KMS-11 (cell line): ENCODE measurements around the gene ACAP3.

ENCODE experiments used
- H2AFZ ChIP-seq: fragments of 200-600 bp; sonication (generic); 2 replicates; pipeline ENCODE4 v1.6.1; 2016; ENCODE audit warnings: antibody characterized with exemption, mixed run types, low read depth
- H3K27ac ChIP-seq: fragments of 200-600 bp; sonication (generic); 2 replicates; pipeline ENCODE4 v1.6.1; 2016; ENCODE audit warnings: mild to moderate bottlenecking, mixed run types
- H3K27me3 ChIP-seq: fragments of 200-600 bp; sonication (generic); 2 replicates; pipeline ENCODE4 v1.6.1; 2017; ENCODE audit warnings: mild to moderate bottlenecking, low read depth, mixed run types, moderate library complexity; ENCODE audit not compliant: insufficient read depth
- H3K36me3 ChIP-seq: fragments of 200-600 bp; sonication (generic); 2 replicates; pipeline ENCODE4 v1.6.1; 2017; ENCODE audit warnings: mild to moderate bottlenecking, mixed run types; ENCODE audit not compliant: insufficient read depth
- H3K4me1 ChIP-seq: fragments of 200-600 bp; sonication (generic); 2 replicates; pipeline ENCODE4 v1.6.1; 2016; ENCODE audit warnings: mild to moderate bottlenecking, low read depth, mixed run types; ENCODE audit not compliant: poor library complexity, severe bottlenecking
- H3K4me2 ChIP-seq: fragments of 200-600 bp; sonication (generic); 2 replicates; pipeline ENCODE4 v1.7.0; 2016; ENCODE audit warnings: mild to moderate bottlenecking, mixed run types
- H3K4me3 ChIP-seq: fragments of 200-600 bp; sonication (generic); IDR thresholded peaks from 2 replicates; pipeline ENCODE4 v1.6.1; 2017; ENCODE audit warnings: low read depth, low read length, mixed read lengths; ENCODE audit not compliant: insufficient read depth
- H3K79me2 ChIP-seq: fragments of 200-600 bp; sonication (generic); 2 replicates; pipeline ENCODE4 v1.6.1; 2016; ENCODE audit warnings: low read depth, mixed run types; ENCODE audit not compliant: insufficient read depth
- H3K9ac ChIP-seq: fragments of 200-600 bp; sonication (generic); 2 replicates; pipeline ENCODE4 v1.6.1; 2016; ENCODE audit warnings: mild to moderate bottlenecking, mixed run types
- H4K20me1 ChIP-seq: fragments of 200-600 bp; sonication (generic); 2 replicates; pipeline ENCODE4 v1.6.1; 2016; ENCODE audit warnings: mild to moderate bottlenecking, mixed run types; ENCODE audit not compliant: insufficient read depth
- TF ChIP-seq, protein P1 (sequence below): fragments of 200-600 bp; sonication (generic); conservative IDR thresholded peaks from 2 replicates; pipeline ENCODE4 v1.6.1; 2017; ENCODE audit warnings: low read depth, mild to moderate bottlenecking, antibody characterized with exemption, low read length, moderate library complexity, mixed read lengths

The ACAP3 gene

DNA sequence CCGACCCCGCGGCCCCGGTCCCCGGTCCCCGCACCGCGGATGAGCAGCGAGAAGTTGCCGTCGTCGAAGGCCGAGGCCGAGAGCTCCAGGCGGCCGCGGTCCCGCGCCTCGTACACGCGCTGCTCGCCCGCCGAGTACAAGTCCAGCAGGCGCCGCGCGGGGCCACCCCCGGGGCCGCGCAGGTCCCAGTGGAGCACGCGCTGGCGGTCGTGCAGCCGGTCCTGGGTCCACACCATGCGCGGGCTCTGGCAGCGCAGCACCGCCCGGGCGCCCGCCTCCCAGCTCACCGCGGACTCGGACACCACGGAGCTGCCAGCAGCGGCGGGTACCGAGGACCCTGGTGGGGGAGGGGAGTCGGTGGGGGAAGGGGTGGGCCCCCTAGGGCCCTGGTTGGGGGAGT, 47.7 kb upstream of the ACAP3 start:
- H2AFZ ChIP-seq = no peak overlapping the region
- no peak overlapping the region for H3K9ac ChIP-seq
- no peaks in the 10 kb centered on the region for H4K20me1 ChIP-seq
- no peak overlapping the region for H3K27ac ChIP-seq
- no peak overlapping the region for H3K4me2 ChIP-seq
- TF ChIP-seq, protein P1, sequence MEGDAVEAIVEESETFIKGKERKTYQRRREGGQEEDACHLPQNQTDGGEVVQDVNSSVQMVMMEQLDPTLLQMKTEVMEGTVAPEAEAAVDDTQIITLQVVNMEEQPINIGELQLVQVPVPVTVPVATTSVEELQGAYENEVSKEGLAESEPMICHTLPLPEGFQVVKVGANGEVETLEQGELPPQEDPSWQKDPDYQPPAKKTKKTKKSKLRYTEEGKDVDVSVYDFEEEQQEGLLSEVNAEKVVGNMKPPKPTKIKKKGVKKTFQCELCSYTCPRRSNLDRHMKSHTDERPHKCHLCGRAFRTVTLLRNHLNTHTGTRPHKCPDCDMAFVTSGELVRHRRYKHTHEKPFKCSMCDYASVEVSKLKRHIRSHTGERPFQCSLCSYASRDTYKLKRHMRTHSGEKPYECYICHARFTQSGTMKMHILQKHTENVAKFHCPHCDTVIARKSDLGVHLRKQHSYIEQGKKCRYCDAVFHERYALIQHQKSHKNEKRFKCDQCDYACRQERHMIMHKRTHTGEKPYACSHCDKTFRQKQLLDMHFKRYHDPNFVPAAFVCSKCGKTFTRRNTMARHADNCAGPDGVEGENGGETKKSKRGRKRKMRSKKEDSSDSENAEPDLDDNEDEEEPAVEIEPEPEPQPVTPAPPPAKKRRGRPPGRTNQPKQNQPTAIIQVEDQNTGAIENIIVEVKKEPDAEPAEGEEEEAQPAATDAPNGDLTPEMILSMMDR = no peak
- H3K79me2 ChIP-seq = no peaks in the 10 kb centered on the region
- no peaks in the 10 kb centered on the region for H3K36me3 ChIP-seq
- peaks cover 18% of the 10 kb centered on the region for H3K4me1 ChIP-seq
- H3K4me3 ChIP-seq = no peak overlapping the region
- no peaks in the 10 kb centered on the region; the same call in 1 of the 2 replicates for H3K27me3 ChIP-seq

DNA sequence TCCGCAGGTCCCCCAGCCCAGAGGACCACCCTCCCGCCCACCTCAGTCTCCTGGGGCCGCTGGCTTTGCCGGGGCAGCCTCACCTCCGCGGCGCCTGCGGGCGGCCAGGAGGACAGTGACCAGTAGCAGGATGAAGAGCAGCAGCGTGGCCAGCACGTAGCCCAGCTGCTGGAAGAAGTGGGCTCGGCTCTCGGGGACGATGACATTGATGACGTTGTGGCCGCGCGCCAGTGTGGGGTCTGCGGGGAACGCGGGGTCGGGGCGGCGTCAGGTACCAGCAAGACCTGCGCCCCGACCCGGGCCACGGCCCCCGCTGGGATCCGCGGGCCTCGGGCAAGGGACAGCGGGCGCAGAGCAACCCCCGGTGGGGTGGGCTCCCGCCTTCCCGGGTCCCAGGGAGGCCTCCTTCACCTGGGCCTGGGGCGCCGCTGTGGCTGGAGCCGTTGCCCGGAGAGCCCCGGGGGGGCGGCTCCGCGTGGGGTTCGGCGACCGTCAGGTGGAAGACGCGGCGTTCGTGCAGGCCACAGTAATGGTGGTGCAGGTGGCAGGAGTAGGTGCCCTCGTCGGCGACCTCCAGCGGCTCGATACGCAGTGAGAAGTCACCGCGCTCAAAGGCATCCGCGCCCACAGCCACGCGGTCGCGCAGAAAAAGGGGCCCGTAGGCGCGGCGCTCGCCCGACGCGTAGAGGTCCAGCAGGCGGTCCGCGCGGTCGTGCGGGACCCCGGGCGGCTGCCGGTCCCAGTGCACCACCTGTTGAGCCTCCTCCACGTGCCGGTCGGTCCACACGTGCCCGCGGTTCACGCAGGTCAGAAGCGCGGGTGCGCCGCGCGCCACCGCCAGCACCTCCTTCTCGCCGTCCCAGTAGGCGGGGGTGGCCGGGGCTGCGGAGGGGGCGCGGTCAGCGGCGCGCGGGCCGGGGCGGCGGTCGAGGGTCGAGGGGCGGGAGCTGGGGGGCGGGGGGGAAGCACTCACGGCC, 46.8 kb upstream of the ACAP3 start:
- Histone ChIP-seq H3K9ac (no peak overlapping the region), H3K36me3 (no peaks in the 10 kb centered on the region), H3K27me3 (no peaks in the 10 kb centered on the region; the same call in 1 of the 2 replicates), H4K20me1 (no peaks in the 10 kb centered on the region), H2AFZ (no peak overlapping the region), H3K4me1 (peaks cover 18% of the 10 kb centered on the region), H3K79me2 (no peaks in the 10 kb centered on the region), H3K4me2 (no peak overlapping the region), H3K4me3 (no peak overlapping the region), H3K27ac (no peak overlapping the region)
- TF ChIP-seq, protein P1 = no peak

DNA sequence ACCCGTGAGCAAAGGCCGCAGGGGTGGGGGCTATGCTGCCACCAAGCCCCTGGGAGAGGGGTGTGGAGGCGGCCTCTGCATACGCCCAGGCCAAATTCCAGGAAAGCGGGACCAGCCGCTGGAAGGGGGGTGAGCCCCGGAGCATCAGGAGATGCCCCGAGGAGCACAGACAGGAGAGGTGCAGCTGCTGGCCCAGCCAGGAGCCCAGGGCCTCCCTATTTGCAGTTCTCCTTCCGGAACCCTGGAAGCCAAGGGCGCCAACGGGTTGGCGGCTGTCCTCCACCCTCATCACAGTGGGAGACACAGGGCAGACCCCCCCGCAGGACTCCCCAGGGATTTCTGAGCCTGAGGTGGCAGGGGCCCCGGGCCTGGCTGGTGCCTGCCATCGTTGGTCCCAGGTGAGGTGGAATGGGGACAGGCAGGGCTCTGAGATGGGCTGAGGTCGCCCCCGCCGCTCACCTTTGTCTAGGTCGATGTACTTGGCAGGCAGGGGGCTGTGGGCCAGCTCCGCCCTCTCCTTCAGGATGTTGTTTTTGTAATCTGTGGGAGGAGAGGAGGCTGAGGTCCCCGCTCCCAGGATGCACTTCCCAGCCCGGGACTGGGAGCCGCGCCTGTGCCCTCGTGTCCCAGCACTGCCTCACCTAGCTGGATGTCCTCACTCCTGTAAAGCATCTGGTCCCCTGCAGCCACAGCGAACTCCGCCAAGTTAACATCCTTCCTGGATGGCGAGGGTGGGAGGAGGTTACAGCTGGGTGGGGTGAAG, 45.8 kb upstream of the ACAP3 start:
- Histone ChIP-seq H3K9ac (no peak overlapping the region), H4K20me1 (no peaks in the 10 kb centered on the region), H3K4me1 (peaks cover 9% of the 10 kb centered on the region), H3K4me3 (no peak overlapping the region), H3K36me3 (no peaks in the 10 kb centered on the region), H3K27ac (no peak overlapping the region), H3K79me2 (no peaks in the 10 kb centered on the region), H2AFZ (no peak overlapping the region), H3K4me2 (no peak overlapping the region), H3K27me3 (no peaks in the 10 kb centered on the region; the same call in 1 of the 2 replicates)
- TF ChIP-seq, protein P1 = no peak

DNA sequence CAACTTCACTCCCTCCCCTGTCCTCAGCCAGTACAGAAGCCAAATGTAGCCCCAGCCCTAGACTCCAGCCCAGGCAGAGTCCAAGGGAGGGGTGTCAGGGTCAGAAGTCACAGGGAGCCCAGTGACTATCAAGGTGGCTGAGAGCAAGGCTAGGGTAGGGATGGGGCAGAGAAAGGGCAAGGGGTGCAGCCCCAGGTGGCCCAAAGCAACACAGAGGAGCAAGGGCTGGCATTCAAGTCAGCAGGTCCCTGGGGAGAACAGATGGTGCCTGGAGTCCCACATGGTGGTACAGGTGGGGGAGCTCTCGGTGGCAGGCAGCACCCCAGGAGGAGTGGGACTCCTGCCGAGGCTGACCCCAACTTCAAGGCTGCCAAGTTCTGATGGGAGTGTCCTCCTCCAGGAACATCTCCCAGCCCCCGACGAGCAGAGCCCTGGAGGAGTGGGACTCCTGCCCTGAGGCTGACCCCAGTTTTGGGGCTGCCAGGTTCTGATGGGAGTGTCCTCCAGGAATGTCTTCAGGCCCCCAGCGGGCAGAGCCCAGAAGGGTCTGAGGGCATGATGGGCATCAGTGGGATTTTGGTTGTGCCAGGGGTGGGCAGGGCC, 45.2 kb upstream of the ACAP3 start:
- H3K79me2 ChIP-seq = no peaks in the 10 kb centered on the region; the same call in 1 of the 2 replicates
- no peaks in the 10 kb centered on the region for H3K36me3 ChIP-seq
- H3K4me1 ChIP-seq = peaks cover 10% of the 10 kb centered on the region
- H2AFZ ChIP-seq = no peak overlapping the region
- H3K4me3 ChIP-seq = no peak overlapping the region
- no peak overlapping the region for H3K27ac ChIP-seq
- H3K27me3 ChIP-seq = no peaks in the 10 kb centered on the region; the same call in 1 of the 2 replicates
- no peak overlapping the region for H3K4me2 ChIP-seq
- no peak overlapping the region for H3K9ac ChIP-seq
- TF ChIP-seq, protein P1 = no peak
- no peaks in the 10 kb centered on the region for H4K20me1 ChIP-seq
